Mesodermal cell (in vitro differentiated cells): ENCODE measurements around the gene HIPK2.

ENCODE experiments used
- H3K27ac ChIP-seq: 2 replicates; pipeline ENCODE4 v1.7.0; 2013; ENCODE audit warnings: mild to moderate bottlenecking, low read depth, low read length, moderate library complexity; ENCODE audit not compliant: severe bottlenecking
- H3K36me3 ChIP-seq: 2 replicates; pipeline ENCODE4 v1.7.1; 2013; ENCODE audit warnings: mild to moderate bottlenecking, low read length, moderate library complexity; ENCODE audit not compliant: control insufficient read depth, insufficient read depth
- H3K4me1 ChIP-seq: one replicate; pipeline ENCODE4 v1.7.1; 2013; ENCODE audit warnings: mild to moderate bottlenecking, low read length; ENCODE audit not compliant: insufficient read depth, control insufficient read depth, poor library complexity, severe bottlenecking
- H3K4me3 ChIP-seq: 2 replicates; pipeline ENCODE4 v1.7.0; 2013; ENCODE audit warnings: low read length, control low read depth, mild to moderate bottlenecking; ENCODE audit not compliant: insufficient read depth, poor library complexity, severe bottlenecking; ENCODE audit errors: extremely low read depth
- H3K9me3 ChIP-seq: 2 replicates; pipeline ENCODE4 v1.7.1; 2013; ENCODE audit warnings: mild to moderate bottlenecking, low read length, moderate library complexity; ENCODE audit not compliant: control insufficient read depth
- WGBS, 2 experiments: methylation state at CpG; one replicate each; pipeline ENCODE4 v1.1.5; 2013; ENCODE audit warnings: missing lambda C conversion rate in 2 of 2; ENCODE audit not compliant: insufficient coverage in 2 of 2; 5-methylcytosine and 5-hydroxymethylcytosine counted together

Gene HIPK2

GRCh38 chr7:139598642-139599041 lies 179.2 kb downstream of the HIPK2 start:
- Histone ChIP-seq H3K9me3 (no peaks in the 10 kb centered on the region), H3K4me3 (no peak overlapping the region), H3K36me3 (peaks cover 73% of the 10 kb centered on the region), H3K27ac (no peak overlapping the region), H3K4me1 (no peaks in the 10 kb centered on the region)
- WGBS, 2 experiments = 100% methylated on average over 1 of the region's 1 CpG; no CpG with 5 or more reads in 1 of the 2 experiments

- Histone ChIP-seq H3K4me1 (no peaks in the 10 kb centered on the region), H3K27ac (no peak overlapping the region), H3K36me3 (peaks cover 73% of the 10 kb centered on the region), H3K4me3 (no peak overlapping the region), H3K9me3 (no peaks in the 10 kb centered on the region)
- 89% methylated on average over 3 to 5 of the region's 5 CpGs for WGBS, 2 experiments
These were observed 180.8 kb downstream of the HIPK2 start for GRCh38 chr7:139597028-139597427.

- Histone ChIP-seq H3K27ac (no peak overlapping the region), H3K4me1 (no peaks in the 10 kb centered on the region), H3K4me3 (no peak overlapping the region), H3K36me3 (peaks cover 77% of the 10 kb centered on the region), H3K9me3 (no peaks in the 10 kb centered on the region)
- 96 to 97% methylated on average over 13 to 15 of the region's 17 CpGs for WGBS, 2 experiments
These were observed 181.2 kb downstream of the HIPK2 start for GRCh38 chr7:139596626-139597025.

GRCh38 chr7:139595806-139596205 lies 182.0 kb downstream of the HIPK2 start:
- WGBS, 2 experiments = 96 to 100% methylated on average over 2 to 4 of the region's 5 CpGs
- Histone ChIP-seq H3K9me3 (no peaks in the 10 kb centered on the region), H3K4me1 (no peaks in the 10 kb centered on the region), H3K36me3 (peaks cover 77% of the 10 kb centered on the region), H3K4me3 (no peak overlapping the region), H3K27ac (no peak overlapping the region)

- H3K4me3 ChIP-seq = no peak overlapping the region
- H3K9me3 ChIP-seq = no peaks in the 10 kb centered on the region
- WGBS, 2 experiments = 90 to 91% methylated on average over 9 to 13 of the region's 13 CpGs
- no peaks in the 10 kb centered on the region for H3K4me1 ChIP-seq
- no peak overlapping the region for H3K27ac ChIP-seq
- H3K36me3 ChIP-seq = peaks cover 70% of the 10 kb centered on the region
These were observed 182.8 kb downstream of the HIPK2 start for GRCh38 chr7:139594911-139595476.

GRCh38 chr7:139594090-139594489 lies 183.7 kb downstream of the HIPK2 start:
- Histone ChIP-seq H3K4me1 (no peaks in the 10 kb centered on the region), H3K27ac (no peak overlapping the region), H3K36me3 (peaks cover 62% of the 10 kb centered on the region), H3K9me3 (no peaks in the 10 kb centered on the region), H3K4me3 (no peak overlapping the region)
- 100% methylated on average over 1 of the region's 2 CpGs; no CpG with 5 or more reads in 1 of the 2 experiments for WGBS, 2 experiments

GRCh38 chr7:139592801-139593461 lies 184.9 kb downstream of the HIPK2 start:
- H3K36me3 ChIP-seq = peaks cover 61% of the 10 kb centered on the region
- WGBS, 2 experiments = 77 to 93% methylated on average over 4 of the region's 4 CpGs
- H3K27ac ChIP-seq = no peak overlapping the region
- H3K9me3 ChIP-seq = no peaks in the 10 kb centered on the region
- H3K4me1 ChIP-seq = no peaks in the 10 kb centered on the region
- H3K4me3 ChIP-seq = no peak overlapping the region

GRCh38 chr7:139591550-139592195 lies 186.1 kb downstream of the HIPK2 start:
- Histone ChIP-seq H3K27ac (no peak overlapping the region), H3K4me1 (no peaks in the 10 kb centered on the region), H3K9me3 (no peaks in the 10 kb centered on the region), H3K36me3 (peaks cover 64% of the 10 kb centered on the region), H3K4me3 (no peak overlapping the region)
- WGBS, 2 experiments = 94 to 100% methylated on average over 1 to 2 of the region's 3 CpGs

- H3K36me3 ChIP-seq = peaks cover 55% of the 10 kb centered on the region
- no peak overlapping the region for H3K4me3 ChIP-seq
- WGBS, 2 experiments = 100% methylated on average over 1 of the region's 1 CpG
- H3K4me1 ChIP-seq = no peaks in the 10 kb centered on the region
- no peak overlapping the region for H3K27ac ChIP-seq
- H3K9me3 ChIP-seq = no peaks in the 10 kb centered on the region
These were observed 188.3 kb downstream of the HIPK2 start for GRCh38 chr7:139589474-139589873.

- H3K36me3 ChIP-seq = peaks cover 47% of the 10 kb centered on the region
- H3K27ac ChIP-seq = no peak overlapping the region
- no peak overlapping the region for H3K4me3 ChIP-seq
- no peaks in the 10 kb centered on the region for H3K4me1 ChIP-seq
- no peaks in the 10 kb centered on the region for H3K9me3 ChIP-seq
- 88 to 93% methylated on average over 6 of the region's 7 CpGs for WGBS, 2 experiments
These were observed 189.2 kb downstream of the HIPK2 start for GRCh38 chr7:139588632-139589031.

- no peaks in the 10 kb centered on the region for H3K9me3 ChIP-seq
- no peak overlapping the region for H3K27ac ChIP-seq
- 100% methylated on average over 3 of the region's 7 CpGs; no CpG with 5 or more reads in 1 of the 2 experiments for WGBS, 2 experiments
- H3K36me3 ChIP-seq = peaks cover 49% of the 10 kb centered on the region
- H3K4me1 ChIP-seq = no peaks in the 10 kb centered on the region
- no peak overlapping the region for H3K4me3 ChIP-seq
These were observed 190.3 kb downstream of the HIPK2 start for GRCh38 chr7:139587535-139587934.
